Astrocyte (in vitro differentiated cells and primary cell): ENCODE data around the gene FXYD7.

Experiments
- EZH2 ChIP-seq: IDR thresholded peaks from 2 replicates; pipeline ENCODE4 v1.6.1; 2012; ENCODE audit warnings: mild to moderate bottlenecking, low read length, inconsistent platforms; ENCODE audit not compliant: insufficient read depth
- TF ChIP-seq, protein P1 (sequence below): IDR thresholded peaks from 2 replicates; pipeline ENCODE4 v1.5.1; 2011; ENCODE audit warnings: low read depth, mild to moderate bottlenecking, inconsistent platforms, low read length, moderate library complexity; ENCODE audit not compliant: insufficient read depth

DNA sequence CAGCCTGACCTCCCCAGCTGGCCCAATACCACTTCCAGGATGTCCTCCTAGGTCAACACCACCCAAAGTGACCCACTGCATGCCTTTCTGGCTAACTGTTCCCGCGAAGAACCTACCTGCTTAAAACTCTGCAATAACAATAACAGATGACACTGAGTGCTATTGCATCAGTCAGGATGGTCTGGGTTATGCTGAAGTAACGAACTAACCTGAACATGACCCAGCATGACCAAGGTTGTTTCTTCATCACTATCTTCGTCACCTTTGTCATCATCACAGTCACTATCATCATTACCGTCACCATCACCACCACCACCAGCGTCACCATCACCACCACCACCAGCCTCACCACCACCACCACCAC, 38.0 kb upstream of the FXYD7 start:
- TF ChIP-seq, protein P1, sequence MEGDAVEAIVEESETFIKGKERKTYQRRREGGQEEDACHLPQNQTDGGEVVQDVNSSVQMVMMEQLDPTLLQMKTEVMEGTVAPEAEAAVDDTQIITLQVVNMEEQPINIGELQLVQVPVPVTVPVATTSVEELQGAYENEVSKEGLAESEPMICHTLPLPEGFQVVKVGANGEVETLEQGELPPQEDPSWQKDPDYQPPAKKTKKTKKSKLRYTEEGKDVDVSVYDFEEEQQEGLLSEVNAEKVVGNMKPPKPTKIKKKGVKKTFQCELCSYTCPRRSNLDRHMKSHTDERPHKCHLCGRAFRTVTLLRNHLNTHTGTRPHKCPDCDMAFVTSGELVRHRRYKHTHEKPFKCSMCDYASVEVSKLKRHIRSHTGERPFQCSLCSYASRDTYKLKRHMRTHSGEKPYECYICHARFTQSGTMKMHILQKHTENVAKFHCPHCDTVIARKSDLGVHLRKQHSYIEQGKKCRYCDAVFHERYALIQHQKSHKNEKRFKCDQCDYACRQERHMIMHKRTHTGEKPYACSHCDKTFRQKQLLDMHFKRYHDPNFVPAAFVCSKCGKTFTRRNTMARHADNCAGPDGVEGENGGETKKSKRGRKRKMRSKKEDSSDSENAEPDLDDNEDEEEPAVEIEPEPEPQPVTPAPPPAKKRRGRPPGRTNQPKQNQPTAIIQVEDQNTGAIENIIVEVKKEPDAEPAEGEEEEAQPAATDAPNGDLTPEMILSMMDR, result no peak
- TF ChIP-seq EZH2, result no peak
